ENCODE data around the gene PCDHGA5.
"Not testable (repeated sequence)": the region's sequence is repeated elsewhere in the genome, so short reads cannot be mapped to it uniquely, and the experiment has no call there.

Gene PCDHGA5

GRCh38 chr5:141388661-141389060 lies 24.7 kb downstream of the PCDHGA5 start:
- DNase-seq, result no peak

DNA sequence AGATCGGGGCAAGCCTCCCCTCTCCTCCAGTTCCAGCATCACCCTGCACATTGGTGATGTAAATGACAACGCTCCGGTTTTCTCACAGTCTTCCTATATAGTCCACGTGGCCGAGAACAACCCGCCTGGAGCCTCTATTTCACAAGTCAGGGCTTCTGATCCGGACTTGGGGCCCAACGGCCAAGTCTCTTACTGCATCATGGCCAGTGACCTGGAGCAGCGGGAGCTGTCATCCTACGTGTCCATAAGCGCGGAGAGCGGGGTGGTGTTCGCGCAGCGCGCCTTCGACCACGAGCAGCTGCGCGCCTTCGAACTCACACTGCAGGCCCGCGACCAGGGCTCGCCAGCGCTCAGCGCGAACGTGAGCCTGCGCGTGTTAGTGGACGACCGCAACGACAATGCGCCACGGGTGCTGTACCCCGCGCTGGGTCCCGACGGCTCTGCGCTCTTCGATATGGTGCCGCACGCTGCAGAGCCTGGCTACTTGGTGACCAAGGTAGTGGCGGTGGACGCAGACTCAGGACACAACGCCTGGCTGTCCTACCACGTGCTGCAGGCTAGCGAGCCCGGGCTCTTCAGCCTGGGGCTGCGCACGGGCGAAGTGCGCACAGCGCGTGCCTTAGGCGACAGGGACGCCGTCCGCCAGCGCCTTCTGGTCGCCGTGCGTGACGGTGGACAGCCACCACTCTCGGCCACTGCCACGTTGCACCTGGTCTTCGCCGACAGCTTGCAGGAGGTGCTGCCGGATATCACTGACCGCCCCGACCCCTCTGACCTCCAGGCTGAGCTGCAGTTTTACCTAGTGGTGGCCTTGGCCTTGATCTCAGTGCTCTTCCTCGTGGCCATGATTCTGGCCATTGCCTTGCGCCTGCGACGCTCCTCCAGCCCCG lies 25.4 kb downstream of the PCDHGA5 start:
- no peak for DNase-seq

GRCh38 chr5:141392429-141393198 lies 28.7 kb downstream of the PCDHGA5 start, which contains the start of gene PCDHGA8:
TSS of gene PCDHGA8 (plus strand) at chr5:141392633. CDS start at chr5:141392814, 181 bp downstream.
- DNase-seq, result no peak

DNA sequence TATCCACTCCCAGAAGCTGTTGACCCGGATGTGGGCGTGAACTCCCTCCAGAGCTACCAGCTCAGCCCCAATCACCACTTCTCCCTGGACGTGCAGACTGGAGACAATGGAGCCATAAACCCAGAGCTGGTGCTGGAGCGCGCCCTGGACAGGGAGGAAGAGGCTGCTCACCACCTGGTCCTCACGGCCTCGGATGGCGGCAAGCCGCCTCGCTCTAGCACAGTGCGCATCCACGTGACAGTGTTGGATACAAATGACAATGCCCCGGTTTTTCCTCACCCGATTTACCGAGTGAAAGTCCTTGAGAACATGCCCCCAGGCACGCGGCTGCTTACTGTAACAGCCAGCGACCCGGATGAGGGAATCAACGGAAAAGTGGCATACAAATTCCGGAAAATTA lies 29.3 kb downstream of the PCDHGA5 start:
- no peak for DNase-seq

- DNase-seq, result not testable (repeated sequence)
Observed at GRCh38 chr5:141394401-141395187, 30.6 kb downstream of the PCDHGA5 start.

GRCh38 chr5:141397756-141398551 lies 34.0 kb downstream of the PCDHGA5 start, which contains the start of gene PCDHGB5:
TSS of gene PCDHGB5 (plus strand) at chr5:141397947. CDS start at chr5:141398128, 181 bp downstream.
- DNase-seq, result peak; percentile 35

- no peak for DNase-seq
Observed at GRCh38 chr5:141398608-141399007, 34.6 kb downstream of the PCDHGA5 start.

DNA sequence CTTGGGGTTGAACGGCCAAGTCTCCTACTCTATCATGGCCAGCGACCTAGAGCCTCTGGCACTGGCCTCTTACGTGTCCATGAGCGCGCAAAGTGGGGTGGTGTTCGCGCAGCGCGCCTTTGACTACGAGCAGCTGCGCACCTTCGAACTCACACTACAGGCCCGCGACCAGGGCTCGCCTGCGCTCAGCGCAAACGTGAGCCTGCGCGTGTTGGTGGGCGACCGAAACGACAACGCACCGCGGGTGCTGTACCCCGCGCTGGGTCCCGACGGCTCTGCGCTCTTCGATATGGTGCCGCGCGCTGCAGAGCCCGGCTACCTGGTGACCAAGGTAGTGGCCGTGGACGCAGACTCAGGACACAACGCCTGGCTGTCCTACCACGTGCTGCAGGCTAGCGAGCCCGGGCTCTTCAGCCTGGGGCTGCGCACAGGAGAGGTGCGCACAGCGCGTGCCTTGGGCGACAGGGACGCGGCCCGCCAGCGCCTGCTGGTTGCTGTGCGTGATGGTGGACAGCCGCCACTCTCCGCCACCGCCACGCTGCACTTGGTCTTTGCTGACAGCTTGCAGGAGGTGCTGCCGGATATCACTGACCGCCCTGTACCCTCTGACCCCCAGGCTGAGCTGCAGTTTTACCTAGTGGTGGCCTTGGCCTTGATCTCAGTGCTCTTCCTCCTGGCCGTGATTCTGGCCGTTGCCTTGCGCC lies 35.7 kb downstream of the PCDHGA5 start:
- no peak for DNase-seq

DNA sequence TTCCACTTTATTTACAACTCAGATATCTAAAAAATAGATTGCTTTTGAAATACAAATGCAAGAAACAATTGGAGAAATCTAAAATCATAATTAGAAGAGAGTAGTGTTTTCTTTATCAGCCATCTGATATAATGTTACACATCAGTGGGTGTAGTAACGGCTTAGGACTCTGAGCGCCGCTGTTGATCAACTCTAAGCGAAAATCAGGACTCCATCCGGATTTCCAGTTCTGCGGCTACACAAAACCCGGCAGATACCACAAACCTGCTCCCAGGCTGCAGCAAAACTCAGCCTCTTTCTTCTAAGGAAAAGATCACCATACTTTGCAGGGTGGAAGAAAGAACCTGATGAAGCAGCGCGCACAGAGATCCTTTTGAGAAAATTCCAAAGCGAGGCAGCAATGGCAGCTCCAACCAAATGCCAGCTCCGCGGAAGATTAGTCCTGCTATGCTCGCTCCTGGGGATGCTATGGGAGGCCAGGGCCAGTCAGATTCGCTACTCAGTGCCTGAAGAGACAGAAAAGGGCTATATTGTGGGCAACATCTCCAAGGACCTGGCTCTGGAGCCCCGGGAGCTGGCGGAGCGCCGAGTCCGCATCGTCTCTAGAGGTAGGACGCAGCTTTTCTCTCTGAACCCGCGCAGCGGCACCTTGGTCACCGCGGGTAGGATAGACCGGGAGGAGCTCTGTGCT lies 38.7 kb downstream of the PCDHGA5 start, which contains the start of gene PCDHGA9:
Gene PCDHGA9 (plus strand): TSS at position 226 of the 691 bp plus-strand sequence. CDS start 175 bp downstream, at position 401.
- DNase-seq, result no peak

DNA sequence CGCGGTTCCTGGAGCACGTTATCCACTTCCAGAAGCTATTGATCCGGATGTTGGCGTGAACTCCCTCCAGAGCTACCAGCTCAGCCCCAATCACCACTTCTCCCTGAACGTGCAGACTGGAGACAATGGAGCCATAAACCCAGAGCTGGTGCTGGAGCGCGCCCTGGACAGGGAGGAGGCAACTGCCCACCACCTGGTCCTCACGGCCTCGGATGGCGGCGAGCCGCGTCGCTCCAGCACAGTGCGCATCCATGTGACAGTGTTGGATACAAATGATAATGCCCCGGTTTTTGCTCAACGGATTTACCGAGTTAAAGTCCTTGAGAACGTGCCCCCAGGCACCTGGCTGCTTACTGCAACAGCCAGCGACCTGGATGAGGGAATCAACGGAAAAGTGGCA lies 39.4 kb downstream of the PCDHGA5 start:
- DNase-seq, result no peak

GRCh38 chr5:141407790-141408505 lies 44.0 kb downstream of the PCDHGA5 start, which contains the start of gene PCDHGB6:
TSS of gene PCDHGB6 (plus strand) at chr5:141408021. CDS start at chr5:141408203, 182 bp downstream.
- DNase-seq, result peak; percentile 36

DNA sequence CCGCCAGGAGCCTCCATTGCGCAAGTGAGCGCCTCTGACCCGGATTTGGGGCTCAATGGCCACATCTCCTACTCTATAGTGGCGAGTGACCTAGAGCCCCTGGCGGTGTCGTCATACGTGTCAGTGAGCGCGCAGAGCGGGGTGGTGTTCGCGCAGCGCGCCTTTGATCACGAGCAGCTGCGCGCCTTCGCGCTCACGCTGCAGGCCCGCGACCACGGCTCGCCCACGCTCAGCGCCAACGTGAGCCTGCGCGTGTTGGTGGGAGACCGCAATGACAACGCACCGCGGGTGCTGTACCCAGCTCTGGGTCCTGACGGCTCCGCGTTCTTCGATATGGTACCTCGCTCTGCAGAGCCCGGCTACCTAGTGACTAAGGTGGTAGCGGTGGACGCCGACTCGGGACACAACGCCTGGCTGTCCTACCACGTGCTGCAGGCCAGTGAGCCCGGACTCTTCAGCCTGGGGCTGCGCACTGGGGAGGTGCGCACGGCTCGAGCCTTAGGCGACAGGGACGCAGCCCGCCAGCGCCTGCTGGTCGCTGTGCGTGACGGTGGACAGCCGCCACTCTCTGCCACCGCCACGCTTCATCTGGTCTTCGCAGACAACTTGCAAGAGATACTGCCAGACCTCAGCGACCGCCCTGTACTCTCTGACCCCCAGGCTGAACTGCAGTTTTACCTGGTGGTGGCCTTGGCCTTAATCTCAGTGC lies 45.8 kb downstream of the PCDHGA5 start:
- DNase-seq, result no peak

- no peak for DNase-seq
Observed at GRCh38 chr5:141411575-141411974, 47.6 kb downstream of the PCDHGA5 start.

GRCh38 chr5:141412854-141413539 lies 49.0 kb downstream of the PCDHGA5 start, which contains the start of gene PCDHGA10:
TSS of gene PCDHGA10 (plus strand) at chr5:141412987. CDS start at chr5:141413176, 189 bp downstream.
- peak; percentile 59 for DNase-seq

- no peak for DNase-seq
Observed at GRCh38 chr5:141413540-141414069, 49.6 kb downstream of the PCDHGA5 start.

DNA sequence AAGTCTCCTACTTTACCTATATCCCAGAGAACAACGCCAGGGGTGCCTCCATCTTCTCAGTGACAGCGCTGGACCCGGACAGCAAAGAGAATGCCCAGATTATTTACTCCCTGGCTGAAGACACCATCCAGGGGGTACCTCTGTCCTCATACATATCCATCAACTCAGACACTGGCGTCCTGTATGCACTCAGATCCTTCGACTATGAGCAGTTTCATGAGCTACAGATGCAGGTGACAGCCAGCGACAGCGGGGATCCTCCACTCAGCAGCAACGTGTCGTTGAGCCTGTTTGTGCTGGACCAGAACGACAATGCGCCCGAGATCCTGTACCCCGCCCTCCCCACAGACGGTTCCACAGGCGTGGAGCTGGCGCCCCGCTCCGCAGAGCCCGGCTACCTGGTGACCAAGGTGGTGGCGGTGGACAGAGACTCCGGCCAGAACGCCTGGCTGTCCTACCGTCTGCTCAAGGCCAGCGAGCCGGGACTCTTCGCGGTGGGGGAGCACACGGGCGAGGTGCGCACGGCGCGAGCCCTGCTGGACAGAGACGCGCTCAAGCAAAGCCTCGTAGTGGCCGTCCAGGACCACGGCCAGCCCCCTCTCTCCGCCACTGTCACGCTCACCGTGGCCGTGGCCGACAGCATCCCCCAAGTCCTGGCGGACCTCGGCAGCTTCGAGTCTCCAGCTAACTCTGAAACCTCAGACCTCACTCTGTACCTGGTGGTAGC lies 50.7 kb downstream of the PCDHGA5 start:
- not testable (repeated sequence) for DNase-seq

- DNase-seq, result not testable (repeated sequence)
Observed at GRCh38 chr5:141415275-141415618, 51.3 kb downstream of the PCDHGA5 start.

All from stimulated activated CD4-positive, alpha-beta T cell treated with anti-CD3 and anti-CD28 coated beads, Interleukin-1b, Interleukin-23, amount 100 ng/mL, for 48 hours (primary cell).